Measurements from ENCODE around the gene IRF8.
"Not testable (repeated sequence)": the region's sequence is repeated elsewhere in the genome, so short reads cannot be mapped to it uniquely, and the experiment has no call there.

DNA sequence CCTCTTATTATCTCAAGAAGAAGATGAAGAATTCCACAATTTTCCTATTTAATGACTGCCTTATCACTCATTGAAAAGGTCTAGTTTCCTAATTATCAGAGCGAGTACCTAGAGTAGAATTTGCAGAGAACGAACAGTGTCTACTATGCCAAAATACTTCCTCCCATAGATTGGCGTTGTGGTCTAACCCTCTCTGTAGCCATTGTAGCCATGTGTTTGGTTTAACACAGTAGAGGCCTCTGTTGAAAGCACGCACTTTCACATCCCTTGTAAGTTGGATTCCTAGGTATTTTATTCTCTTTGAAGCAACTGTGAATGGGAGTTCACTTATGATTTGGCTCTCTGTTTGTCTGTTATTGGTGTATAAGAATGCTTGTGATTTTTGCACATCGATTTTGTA is 24.9 kb upstream of the IRF8 start:
- TF ChIP-seq, protein P1, sequence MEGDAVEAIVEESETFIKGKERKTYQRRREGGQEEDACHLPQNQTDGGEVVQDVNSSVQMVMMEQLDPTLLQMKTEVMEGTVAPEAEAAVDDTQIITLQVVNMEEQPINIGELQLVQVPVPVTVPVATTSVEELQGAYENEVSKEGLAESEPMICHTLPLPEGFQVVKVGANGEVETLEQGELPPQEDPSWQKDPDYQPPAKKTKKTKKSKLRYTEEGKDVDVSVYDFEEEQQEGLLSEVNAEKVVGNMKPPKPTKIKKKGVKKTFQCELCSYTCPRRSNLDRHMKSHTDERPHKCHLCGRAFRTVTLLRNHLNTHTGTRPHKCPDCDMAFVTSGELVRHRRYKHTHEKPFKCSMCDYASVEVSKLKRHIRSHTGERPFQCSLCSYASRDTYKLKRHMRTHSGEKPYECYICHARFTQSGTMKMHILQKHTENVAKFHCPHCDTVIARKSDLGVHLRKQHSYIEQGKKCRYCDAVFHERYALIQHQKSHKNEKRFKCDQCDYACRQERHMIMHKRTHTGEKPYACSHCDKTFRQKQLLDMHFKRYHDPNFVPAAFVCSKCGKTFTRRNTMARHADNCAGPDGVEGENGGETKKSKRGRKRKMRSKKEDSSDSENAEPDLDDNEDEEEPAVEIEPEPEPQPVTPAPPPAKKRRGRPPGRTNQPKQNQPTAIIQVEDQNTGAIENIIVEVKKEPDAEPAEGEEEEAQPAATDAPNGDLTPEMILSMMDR (IDR thresholded peaks at IDR 0.05; ENCODE audit: low read depth, low read length, poor library complexity, severe bottlenecking): not testable (repeated sequence)
- TF ChIP-seq EZH2phosphoT487 (IDR thresholded peaks at IDR 0.05; ENCODE audit: borderline replicate concordance, low read length): not testable (repeated sequence)

Data from DOHH2 (cell line).